Middle frontal gyrus (tissue), 1 donor: ENCODE measurements around the gene SYNPO.

Source experiments
- DNase-seq: peaks from one replicate; pipeline ENCODE4 v3.0.0-alpha.2; 2015; ENCODE audit warnings: low spot score; ENCODE audit errors: extremely low spot score

SYNPO gene

GRCh38 chr5:150625164-150625535, 15.3 kb upstream of the SYNPO start:
- no peak for DNase-seq

- DNase-seq = no peak
These were observed 14.4 kb upstream of the SYNPO start for GRCh38 chr5:150625831-150626746.

- DNase-seq = no peak
These were observed 13.6 kb upstream of the SYNPO start for GRCh38 chr5:150626853-150627276.

GRCh38 chr5:150627731-150628545, 12.5 kb upstream of the SYNPO start:
- no peak for DNase-seq

- no peak for DNase-seq
These were observed 11.4 kb upstream of the SYNPO start for GRCh38 chr5:150628936-150629485.

GRCh38 chr5:150630016-150630415, 10.4 kb upstream of the SYNPO start:
- no peak for DNase-seq

GRCh38 chr5:150630461-150631325, 9.8 kb upstream of the SYNPO start:
- DNase-seq = no peak

GRCh38 chr5:150631326-150631701, 9.1 kb upstream of the SYNPO start:
- DNase-seq = no peak

- no peak for DNase-seq
These were observed 7.9 kb upstream of the SYNPO start for GRCh38 chr5:150632305-150633160.

GRCh38 chr5:150633429-150633828, 7.0 kb upstream of the SYNPO start:
- DNase-seq = no peak

GRCh38 chr5:150636391-150637244, 3.8 kb upstream of the SYNPO start:
- DNase-seq = no peak

- no peak for DNase-seq
These were observed 3.0 kb upstream of the SYNPO start for GRCh38 chr5:150637245-150638052.

GRCh38 chr5:150638053-150638444, 2.4 kb upstream of the SYNPO start:
- DNase-seq = no peak

- DNase-seq = no peak
These were observed 1.7 kb upstream of the SYNPO start for GRCh38 chr5:150638488-150639376.

- no peak for DNase-seq
These were observed 1.1 kb upstream of the SYNPO start for GRCh38 chr5:150639377-150639692.

- no peak for DNase-seq
These were observed 709 bp upstream of the SYNPO start for GRCh38 chr5:150639751-150640150.

GRCh38 chr5:150641006-150641570, 628 bp downstream of the SYNPO start:
- DNase-seq = no peak
